K562 (cell line): Measurements from ENCODE around the gene PSAP. TPM values are rescaled to one million over a fixed set of nuclear protein-coding genes. Genes with fewer than 3 reads are reported as not detected.

Source experiments
- BRF1 ChIP-seq: IDR thresholded peaks from 3 replicates; pipeline ENCODE4 v1.6.1; 2011; ENCODE audit warnings: borderline replicate concordance, mild to moderate bottlenecking; ENCODE audit not compliant: insufficient read length; ENCODE audit errors: extremely low read depth
- CBX2 ChIP-seq: fragments of 200-600 bp; sonication (generic); IDR thresholded peaks from one replicate; pipeline ENCODE4 v1.6.1; 2012; ENCODE audit warnings: mild to moderate bottlenecking, low read length, inconsistent platforms; ENCODE audit not compliant: insufficient read depth, poor library complexity, severe bottlenecking
- FOXP1 ChIP-seq: sonication (generic); formaldehyde crosslinking; IDR thresholded peaks from 2 replicates; pipeline ENCODE4 v1.8.0; 2022; ENCODE audit warnings: mild to moderate bottlenecking, missing genetic modification reagents
- GTF2B ChIP-seq: IDR thresholded peaks from 2 replicates; pipeline ENCODE4 v1.6.1; 2011; ENCODE audit not compliant: insufficient read length; ENCODE audit errors: extremely low read depth
- GTF3C2 ChIP-seq: IDR thresholded peaks from 3 replicates; pipeline ENCODE4 v1.6.1; 2011; ENCODE audit warnings: borderline replicate concordance, mild to moderate bottlenecking, moderate library complexity; ENCODE audit not compliant: insufficient read length; ENCODE audit errors: extremely low read depth
- HMBOX1 ChIP-seq: sonication (generic); IDR thresholded peaks from 2 replicates; pipeline ENCODE4 v1.6.1; 2016
- ID3 ChIP-seq, 2 experiments: fragments of 250-450 bp in 1 of 2; fragments of 450-650 bp in 1 of 2; sonication (Bioruptor Pico) in 1 of 2; IDR thresholded peaks; 2 replicates each; pipeline versions ENCODE4 v1.6.1 to v1.8.0; 2016 to 2021; ENCODE audit warnings: mild to moderate bottlenecking in 2 of 2, moderate library complexity in 2 of 2, missing compliant biosample characterization in 1 of 2, missing genetic modification characterization in 1 of 2
- IRF2 ChIP-seq: sonication (generic); formaldehyde crosslinking; IDR thresholded peaks from 2 replicates; pipeline ENCODE4 v1.8.1; 2022; ENCODE audit warnings: mild to moderate bottlenecking, missing genetic modification reagents
- MCM7 ChIP-seq, 2 experiments: fragments of 450-650 bp; IDR thresholded peaks; 2 replicates each; pipeline ENCODE4 v1.6.1; 2016 to 2018
- MXD1 ChIP-seq: fragments of 250-450 bp; sonication (Bioruptor Pico); IDR thresholded peaks from 2 replicates; pipeline ENCODE4 v1.8.0; 2021; ENCODE audit warnings: borderline replicate concordance, mild to moderate bottlenecking, moderate library complexity; ENCODE audit not compliant: poor library complexity, severe bottlenecking
- MYC ChIP-seq, 2 experiments: fragments of 250-450 bp in 1 of 2; sonication (Bioruptor Pico) in 1 of 2; IDR thresholded peaks; 2 replicates each; pipeline versions ENCODE4 v1.5.1 to v1.6.1; 2012 to 2021; ENCODE audit warnings: low read depth in 2 of 2, borderline replicate concordance in 1 of 2, improper control_type of control experiment in 1 of 2, low read length in 1 of 2, mild to moderate bottlenecking in 1 of 2, moderate library complexity in 1 of 2
- NFE2 ChIP-seq: IDR thresholded peaks from 2 replicates; pipeline ENCODE4 v1.6.1; 2014; ENCODE audit warnings: antibody characterized with exemption, low read depth
- PHTF2 ChIP-seq: fragments of 250-450 bp; sonication (Bioruptor Pico); IDR thresholded peaks from 2 replicates; pipeline ENCODE4 v1.5.0; 2021; ENCODE audit warnings: mild to moderate bottlenecking
- POLR2AphosphoS2 ChIP-seq: IDR thresholded peaks from 2 replicates; pipeline ENCODE4 v1.6.1; 2012; ENCODE audit warnings: low read length, improper control_type of control experiment
- SMAD1 ChIP-seq: fragments of 150-350 bp; IDR thresholded peaks from 2 replicates; pipeline ENCODE4 v1.6.1; 2014; ENCODE audit warnings: low read length, low read depth; ENCODE audit not compliant: partially characterized antibody
- SRF ChIP-seq, 2 experiments: fragments of 250-450, 450-650 bp in 1 of 2; sonication (Bioruptor Pico) in 1 of 2; sonication (generic) in 1 of 2; formaldehyde crosslinking; IDR thresholded peaks; 2 replicates each; pipeline versions ENCODE4 v1.5.0 to v1.5.1; 2020 to 2022; ENCODE audit warnings: mild to moderate bottlenecking in 1 of 2, missing genetic modification reagents in 1 of 2
- ZC3H11A ChIP-seq: IDR thresholded peaks from 2 replicates; pipeline ENCODE4 v1.6.1; 2012; ENCODE audit warnings: low read depth, low read length, improper control_type of control experiment
- ZC3H4 ChIP-seq: sonication (generic); formaldehyde crosslinking; IDR thresholded peaks from 2 replicates; pipeline ENCODE4 v1.9.0; 2021; ENCODE audit warnings: missing genetic modification reagents, borderline replicate concordance
- ZNF12 ChIP-seq: sonication (generic); formaldehyde crosslinking; IDR thresholded peaks from 2 replicates; pipeline ENCODE4 v1.4.0; 2020; ENCODE audit warnings: mild to moderate bottlenecking, missing genetic modification reagents
- ZNF280A ChIP-seq: fragments of 450-650 bp; IDR thresholded peaks from 2 replicates; pipeline ENCODE4 v1.6.1; 2018; ENCODE audit warnings: mild to moderate bottlenecking, low read depth; ENCODE audit not compliant: partially characterized antibody
- ZNF444 ChIP-seq: fragments of 250-450 bp; sonication (Bioruptor Pico); IDR thresholded peaks from 2 replicates; pipeline ENCODE4 v1.4.0; 2020; ENCODE audit warnings: mild to moderate bottlenecking, moderate library complexity
- polyA plus RNA-seq, 8 experiments: library from polyadenylated mRNA; depleted of rRNA in 4 of 8; stranded (reverse) in 5 of 8; unstranded in 3 of 8; fragments of >200 nt; fragmentation: Nextera tagmentation in 2 of 8; fragmentation: Illumina TruSeq in 1 of 8; extraction: Ambion mirVana in 2 of 8; extraction: Trizol in 1 of 8; gene quantifications; 2 replicates each; pipeline versions ENCODE4 v1.2.1 to v1.2.3, GENCODE V29; 2011 to 2014; ENCODE audit warnings: inconsistent platforms in 1 of 8, missing spikeins in 1 of 8
- total RNA-seq, 7 experiments: library from RNA; depleted of rRNA in 6 of 7; stranded (reverse); fragments of >200 nt in 6 of 7; fragmentation: Illumina TruSeq in 2 of 7; extraction: Trizol in 2 of 7; gene quantifications; 2 replicates each; pipeline versions ENCODE4 v1.2.1 to v1.2.3, GENCODE V29; 2011 to 2021; ENCODE audit warnings: low replicate concordance in 1 of 7

PSAP gene
- total and polyA plus RNA-seq, 9 of the 15 experiments (the other 6 are each of a cell fraction or from before 2014, with no cell fraction given) = 245 to 700 (median 429) TPM

GRCh38 chr10:71893920-71894319, 42.9 kb upstream of the PSAP start (continued):
- TF ChIP-seq GTF3C2 (no peak), ZNF280A (no peak), SRF (CRISPR knock-in tag; IDR thresholded peaks at IDR 0.05) (no peak), ZNF12 (CRISPR knock-in tag) (no peak), PHTF2 (CRISPR knock-in tag) (no peak), MYC (IDR thresholded peaks at IDR 0.05; ENCODE audit: low read depth, low read length) (peak; percentile 61), MYC (CRISPR knock-in tag; IDR thresholded peaks at IDR 0.05; ENCODE audit: borderline replicate concordance, low read depth) (no peak), MXD1 (CRISPR knock-in tag) (no peak), GTF2B (no peak), IRF2 (no peak), BRF1 (no peak), SMAD1 (no peak), HMBOX1 (peak; percentile 57; the same call in 1 of the 2 replicates), ZC3H4 (no peak), ID3 (CRISPR knock-in tag; IDR thresholded peaks at IDR 0.05) (no peak), ID3 (tag; IDR thresholded peaks at IDR 0.05) (no peak), FOXP1 (CRISPR knock-in tag) (no peak), MCM7 (IDR thresholded peaks at IDR 0.05) (no peak), ZC3H11A (no peak), NFE2 (peak; percentile 96), POLR2AphosphoS2 (no peak), ZNF444 (CRISPR knock-in tag) (no peak), CBX2 (no peak)
